Osteoblast (primary cell): ENCODE results near the gene PLXNB2. TPM values are rescaled to one million over a fixed set of nuclear protein-coding genes. Genes with fewer than 3 reads are reported as not detected.

ENCODE experiments used
- DNase-seq: peaks from one replicate; pipeline ENCODE4 v3.0.0; 2011; ENCODE audit warnings: low spot score, mixed read lengths; ENCODE audit not compliant: insufficient read length; ENCODE audit errors: missing footprints
- H2AFZ ChIP-seq: 2 replicates; pipeline ENCODE4 v1.6.0; 2011; ENCODE audit warnings: mild to moderate bottlenecking, low read length
- H3K27ac ChIP-seq: 2 replicates; pipeline ENCODE4 v1.5.1; 2011; ENCODE audit warnings: mild to moderate bottlenecking, low read depth, low read length, moderate library complexity
- H3K27me3 ChIP-seq: 2 replicates; pipeline ENCODE4 v1.6.0; 2012; ENCODE audit warnings: mild to moderate bottlenecking, control low read depth, inconsistent platforms, low read length, moderate library complexity; ENCODE audit not compliant: insufficient read depth
- H3K36me3 ChIP-seq: 2 replicates; pipeline ENCODE4 v1.5.1; 2011; ENCODE audit warnings: mild to moderate bottlenecking, low read length, control low read depth, moderate library complexity; ENCODE audit not compliant: insufficient read depth
- H3K4me1 ChIP-seq: 2 replicates; pipeline ENCODE4 v1.5.1; 2011; ENCODE audit warnings: mild to moderate bottlenecking, low read length, control low read depth, moderate library complexity; ENCODE audit not compliant: insufficient read depth
- H3K4me2 ChIP-seq: 2 replicates; pipeline ENCODE4 v1.6.0; 2011; ENCODE audit warnings: mild to moderate bottlenecking, low read length; ENCODE audit not compliant: insufficient read depth
- H3K4me3 ChIP-seq: fragments of 200-600 bp; sonication (generic); 3 replicates; pipeline ENCODE4 v1.5.1; 2012; ENCODE audit warnings: mild to moderate bottlenecking, low read length, inconsistent platforms; ENCODE audit not compliant: insufficient read depth
- H3K79me2 ChIP-seq: 2 replicates; pipeline ENCODE4 v1.6.0; 2012; ENCODE audit warnings: mild to moderate bottlenecking, low read length, control low read depth, inconsistent platforms; ENCODE audit not compliant: insufficient read depth
- H3K9me3 ChIP-seq: 2 replicates; pipeline ENCODE4 v1.5.1; 2011; ENCODE audit warnings: low read depth, low read length, control low read depth
- H4K20me1 ChIP-seq: 2 replicates; pipeline ENCODE4 v1.6.0; 2012; ENCODE audit warnings: mild to moderate bottlenecking, low read length, control low read depth; ENCODE audit not compliant: insufficient read depth
- total RNA-seq: library from RNA; depleted of rRNA; stranded (reverse); fragments of >200 nt; gene quantifications from 2 replicates; pipeline ENCODE4 v1.2.3, GENCODE V29; 2012
- TF ChIP-seq, protein P1 (sequence below): IDR thresholded peaks from 2 replicates; pipeline ENCODE4 v1.5.1; 2011; ENCODE audit warnings: mild to moderate bottlenecking, low read depth, low read length, moderate library complexity; ENCODE audit errors: extremely low read depth

Gene PLXNB2
- total RNA-seq, 1 donor: 209 TPM

GRCh38 chr22:50310031-50310722 lies 2.7 kb upstream of the PLXNB2 start:
- Histone ChIP-seq H3K4me2 (no peak overlapping the region), H4K20me1 (peaks cover 5% of the 10 kb centered on the region), H3K4me3 (no peak overlapping the region), H3K79me2 (peaks cover 19% of the 10 kb centered on the region), H3K27ac (no peak overlapping the region), H3K27me3 (no peaks in the 10 kb centered on the region), H3K9me3 (no peaks in the 10 kb centered on the region), H2AFZ (no peak overlapping the region), H3K36me3 (no peaks in the 10 kb centered on the region), H3K4me1 (peaks cover 28% of the 10 kb centered on the region)
- TF ChIP-seq, protein P1, sequence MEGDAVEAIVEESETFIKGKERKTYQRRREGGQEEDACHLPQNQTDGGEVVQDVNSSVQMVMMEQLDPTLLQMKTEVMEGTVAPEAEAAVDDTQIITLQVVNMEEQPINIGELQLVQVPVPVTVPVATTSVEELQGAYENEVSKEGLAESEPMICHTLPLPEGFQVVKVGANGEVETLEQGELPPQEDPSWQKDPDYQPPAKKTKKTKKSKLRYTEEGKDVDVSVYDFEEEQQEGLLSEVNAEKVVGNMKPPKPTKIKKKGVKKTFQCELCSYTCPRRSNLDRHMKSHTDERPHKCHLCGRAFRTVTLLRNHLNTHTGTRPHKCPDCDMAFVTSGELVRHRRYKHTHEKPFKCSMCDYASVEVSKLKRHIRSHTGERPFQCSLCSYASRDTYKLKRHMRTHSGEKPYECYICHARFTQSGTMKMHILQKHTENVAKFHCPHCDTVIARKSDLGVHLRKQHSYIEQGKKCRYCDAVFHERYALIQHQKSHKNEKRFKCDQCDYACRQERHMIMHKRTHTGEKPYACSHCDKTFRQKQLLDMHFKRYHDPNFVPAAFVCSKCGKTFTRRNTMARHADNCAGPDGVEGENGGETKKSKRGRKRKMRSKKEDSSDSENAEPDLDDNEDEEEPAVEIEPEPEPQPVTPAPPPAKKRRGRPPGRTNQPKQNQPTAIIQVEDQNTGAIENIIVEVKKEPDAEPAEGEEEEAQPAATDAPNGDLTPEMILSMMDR: no peak
- DNase-seq: peak; percentile 47

GRCh38 chr22:50309601-50309991 lies 2.1 kb upstream of the PLXNB2 start:
- no peaks in the 10 kb centered on the region for H3K9me3 ChIP-seq
- H3K79me2 ChIP-seq: peaks cover 25% of the 10 kb centered on the region
- no peak overlapping the region for H3K4me2 ChIP-seq
- H3K4me3 ChIP-seq: no peak overlapping the region
- H3K27ac ChIP-seq: no peak overlapping the region
- H3K4me1 ChIP-seq: peaks cover 34% of the 10 kb centered on the region
- no peaks in the 10 kb centered on the region for H3K27me3 ChIP-seq
- H2AFZ ChIP-seq: no peak overlapping the region
- DNase-seq: no peak
- no peaks in the 10 kb centered on the region for H3K36me3 ChIP-seq
- TF ChIP-seq, protein P1: no peak
- peaks cover 10% of the 10 kb centered on the region for H4K20me1 ChIP-seq

DNA sequence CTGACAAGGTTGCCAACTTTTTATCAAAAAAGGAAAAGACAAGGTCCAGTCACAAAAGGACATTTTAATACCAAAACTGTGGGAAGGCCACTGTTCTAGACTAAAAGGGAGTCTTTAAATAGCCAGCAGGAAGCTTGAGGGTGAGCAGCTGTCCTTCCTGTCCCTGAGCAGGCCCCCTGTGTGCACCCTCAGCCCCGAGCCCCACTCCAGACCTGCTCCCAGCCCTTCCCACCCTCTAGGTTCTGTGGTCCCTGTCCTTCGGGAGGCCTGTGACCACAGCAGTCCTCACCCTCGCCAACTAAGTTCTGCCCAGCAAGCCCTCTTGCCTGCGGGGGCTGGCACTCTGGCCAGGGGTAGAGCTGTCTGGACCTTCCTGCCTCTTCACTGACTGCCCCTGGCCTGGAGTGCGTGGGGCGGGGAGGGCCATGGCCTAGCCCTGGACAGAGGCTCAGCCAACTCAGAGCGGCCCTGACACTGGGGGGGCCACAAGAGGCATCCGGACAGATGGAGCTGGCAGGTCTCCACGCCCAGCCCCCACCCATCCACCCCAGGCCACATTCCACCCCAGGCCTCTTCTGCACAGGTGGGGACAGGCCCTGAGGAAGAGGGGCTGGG lies 1.6 kb upstream of the PLXNB2 start:
- no peak overlapping the region for H3K4me3 ChIP-seq
- TF ChIP-seq, protein P1: no peak
- peaks cover 38% of the 10 kb centered on the region for H3K4me1 ChIP-seq
- H3K36me3 ChIP-seq: no peaks in the 10 kb centered on the region
- H4K20me1 ChIP-seq: peaks cover 13% of the 10 kb centered on the region
- peaks cover 29% of the 10 kb centered on the region for H3K79me2 ChIP-seq
- H2AFZ ChIP-seq: no peak overlapping the region
- H3K9me3 ChIP-seq: no peaks in the 10 kb centered on the region
- peak overlapping the region; percentile 37 for H3K27ac ChIP-seq
- no peaks in the 10 kb centered on the region for H3K27me3 ChIP-seq
- no peak overlapping the region for H3K4me2 ChIP-seq
- peak; percentile 93 for DNase-seq

DNA sequence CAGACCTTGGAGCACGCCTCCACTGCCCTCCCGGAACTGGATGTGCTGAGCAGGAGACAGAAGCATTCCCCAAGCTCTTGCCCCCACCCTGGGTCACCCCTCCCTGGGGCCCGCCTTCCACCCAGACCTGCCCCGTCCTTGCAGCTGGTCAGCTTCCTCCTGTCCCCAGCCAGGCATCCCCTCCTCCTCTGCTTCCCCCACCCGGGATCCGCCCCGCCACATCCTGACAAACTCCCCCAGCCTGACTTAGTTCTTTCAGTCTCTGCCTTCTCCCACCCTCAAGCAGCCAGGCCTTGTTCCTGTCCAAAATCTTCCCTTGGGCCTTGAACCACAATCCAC lies 1.1 kb upstream of the PLXNB2 start:
- Histone ChIP-seq H3K9me3 (no peaks in the 10 kb centered on the region), H3K4me1 (peaks cover 43% of the 10 kb centered on the region), H3K4me3 (no peak overlapping the region), H3K36me3 (no peaks in the 10 kb centered on the region), H2AFZ (no peak overlapping the region), H4K20me1 (peaks cover 18% of the 10 kb centered on the region), H3K27me3 (no peaks in the 10 kb centered on the region), H3K27ac (peak overlapping the region; percentile 37), H3K79me2 (peaks cover 35% of the 10 kb centered on the region), H3K4me2 (no peak overlapping the region)
- TF ChIP-seq, protein P1: no peak
- peak; percentile 95 for DNase-seq
